ENCODE data around the gene NENF. TPM values are rescaled to one million over a fixed set of nuclear protein-coding genes. Genes with fewer than 3 reads are reported as not detected.

Gene NENF
- total RNA-seq, 4 donors from 2014 or later, result 47.4 to 53.8 (median 52.1) TPM

GRCh38 chr1:212401838-212402582 lies 30.7 kb upstream of the NENF start:
- DNase-seq (ENCODE audit: low spot score), result no peak
- TF ChIP-seq CTCF (IDR thresholded peaks at IDR 0.05), result no peak
- no peak for ATAC-seq (ENCODE audit: low FRiP score)

- ATAC-seq (ENCODE audit: low FRiP score) (no peak), DNase-seq (ENCODE audit: low spot score) (no peak)
- no peak for TF ChIP-seq CTCF (IDR thresholded peaks at IDR 0.05)
Measured at GRCh38 chr1:212402666-212403321, 29.9 kb upstream of the NENF start.

- TF ChIP-seq CTCF (IDR thresholded peaks at IDR 0.05), result no peak
- ATAC-seq (ENCODE audit: low FRiP score) (no peak), DNase-seq (ENCODE audit: low spot score) (no peak)
Measured at GRCh38 chr1:212410231-212410820, 22.4 kb upstream of the NENF start.

GRCh38 chr1:212412374-212412773 lies 20.3 kb upstream of the NENF start:
- no peak for TF ChIP-seq CTCF (IDR thresholded peaks at IDR 0.05)
- ATAC-seq (ENCODE audit: low FRiP score) (no peak), DNase-seq (ENCODE audit: low spot score) (no peak)

- TF ChIP-seq CTCF (IDR thresholded peaks at IDR 0.05), result no peak
- ATAC-seq (ENCODE audit: low FRiP score) (peak; percentile 11), DNase-seq (ENCODE audit: low spot score) (no peak)
Measured at GRCh38 chr1:212413902-212414327, 18.8 kb upstream of the NENF start.

- ATAC-seq (ENCODE audit: low FRiP score) (peak; percentile 92), DNase-seq (ENCODE audit: low spot score) (peak; percentile 46)
- TF ChIP-seq CTCF (IDR thresholded peaks at IDR 0.05), result no peak
Measured at GRCh38 chr1:212414328-212415106, 18.2 kb upstream of the NENF start, which contains the start of gene PACC1. Gene PACC1 (minus strand): TSS chr1:212414886. CDS start chr1:212414757, 129 bp downstream.

Measured in omental fat pad (tissue), 4 donors.